ENCODE results near the gene TMEM242.

GRCh38 chr6:157249826-157250225 lies 73.5 kb downstream of the TMEM242 start:
- no peak for TF ChIP-seq CTCF (IDR thresholded peaks at IDR 0.05)
- no peak for TF ChIP-seq POLR2A (IDR thresholded peaks at IDR 0.05)

All from right lobe of liver (tissue), 4 donors.